Muscle layer of duodenum (tissue), 2 donors: ENCODE results near the gene ARHGAP10.
A peak's percentile ranks its signal among the peaks of the same experiment; 100 is the strongest.
"Not testable (repeated sequence)": the region's sequence is repeated elsewhere in the genome, so short reads cannot be mapped to it uniquely, and the experiment has no call there.

ENCODE experiments used
- H3K27ac ChIP-seq: one replicate; pipeline ENCODE4 v1.7.0; 2013; ENCODE audit warnings: mild to moderate bottlenecking, low read length
- H3K27me3 ChIP-seq: one replicate; pipeline ENCODE4 v1.7.0; 2013; ENCODE audit warnings: low read depth, mild to moderate bottlenecking, control low read depth, low read length
- H3K36me3 ChIP-seq, 2 donors: one replicate each; pipeline ENCODE4 v1.7.0; 2013; ENCODE audit warnings: low read length in 2 of 2, control low read depth in 1 of 2, mild to moderate bottlenecking in 1 of 2; ENCODE audit not compliant: insufficient read depth in 2 of 2, control insufficient read depth in 1 of 2
- H3K4me1 ChIP-seq, 2 donors: one replicate each; pipeline ENCODE4 v1.7.0; 2013; ENCODE audit warnings: low read length in 2 of 2, mild to moderate bottlenecking in 2 of 2, control low read depth in 1 of 2, moderate library complexity in 1 of 2; ENCODE audit not compliant: insufficient read depth in 2 of 2, control insufficient read depth in 1 of 2
- H3K4me3 ChIP-seq, 2 donors: one replicate each; pipeline ENCODE4 v1.7.0; 2013; ENCODE audit warnings: low read length in 2 of 2, low read depth in 1 of 2, mild to moderate bottlenecking in 1 of 2
- H3K9me3 ChIP-seq, 2 donors: one replicate each; pipeline ENCODE4 v1.7.0; 2013; ENCODE audit warnings: low read length in 2 of 2, control low read depth in 1 of 2, mild to moderate bottlenecking in 1 of 2; ENCODE audit not compliant: control insufficient read depth in 1 of 2
- donor health status: healthy.

The ARHGAP10 gene

GRCh38 chr4:148073349-148073748, 341.5 kb downstream of the ARHGAP10 start:
- peaks cover 0 to 23% of the 10 kb centered on the region in 2 donors for H3K4me1 ChIP-seq

GRCh38 chr4:148074462-148074861, 342.6 kb downstream of the ARHGAP10 start:
- no peak overlapping the region for H3K27ac ChIP-seq
- peak overlapping the region in 1 of 2 donors; percentile 13 for H3K4me3 ChIP-seq
- peaks cover 29 to 57% of the 10 kb centered on the region in 2 donors for H3K36me3 ChIP-seq
- peaks cover 0 to 17% of the 10 kb centered on the region in 2 donors for H3K4me1 ChIP-seq
- no peaks in the 10 kb centered on the region for H3K27me3 ChIP-seq
- peaks cover 7 to 14% of the 10 kb centered on the region in 2 donors for H3K9me3 ChIP-seq

More at GRCh38 chr4:148073349-148073748, 341.5 kb downstream of the ARHGAP10 start:
- Histone ChIP-seq H3K9me3 (peaks cover 7 to 14% of the 10 kb centered on the region in 2 donors), H3K36me3 (peaks cover 24 to 57% of the 10 kb centered on the region in 2 donors), H3K27me3 (no peaks in the 10 kb centered on the region), H3K4me3 (no peak overlapping the region), H3K27ac (no peak overlapping the region)

DNA sequence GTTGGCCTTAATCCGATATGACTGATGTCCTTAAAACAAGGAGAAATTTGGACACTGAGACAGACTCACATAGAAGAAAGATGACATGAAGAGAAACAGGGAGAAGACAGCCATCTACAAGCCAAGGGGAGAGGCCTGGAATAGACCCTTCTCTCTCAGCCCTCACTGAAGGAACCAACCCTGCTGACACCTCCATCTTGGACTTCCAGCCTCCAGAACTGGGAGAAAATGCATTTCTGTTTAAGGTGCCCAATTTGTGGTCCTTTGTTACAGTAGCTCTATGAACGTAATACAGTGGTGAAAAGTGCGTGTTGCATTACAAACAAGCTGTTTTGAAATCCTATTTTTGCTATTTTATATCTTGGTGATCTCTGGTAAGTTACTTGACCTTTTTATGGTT, 343.6 kb downstream of the ARHGAP10 start:
- H3K36me3 ChIP-seq, result peaks cover 37 to 57% of the 10 kb centered on the region in 2 donors
- peaks cover 7 to 14% of the 10 kb centered on the region in 2 donors for H3K9me3 ChIP-seq
- H3K27me3 ChIP-seq, result no peaks in the 10 kb centered on the region
- no peak overlapping the region for H3K27ac ChIP-seq
- H3K4me1 ChIP-seq, result peaks cover 0 to 9% of the 10 kb centered on the region in 2 donors
- no peak overlapping the region for H3K4me3 ChIP-seq

GRCh38 chr4:148076964-148077363, 345.1 kb downstream of the ARHGAP10 start:
- peaks cover 7 to 14% of the 10 kb centered on the region in 2 donors for H3K9me3 ChIP-seq
- peaks cover 42 to 61% of the 10 kb centered on the region in 2 donors for H3K36me3 ChIP-seq
- H3K4me1 ChIP-seq, result peaks cover 0 to 9% of the 10 kb centered on the region in 2 donors
- H3K27ac ChIP-seq, result no peak overlapping the region
- H3K27me3 ChIP-seq, result no peaks in the 10 kb centered on the region
- no peak overlapping the region for H3K4me3 ChIP-seq

DNA sequence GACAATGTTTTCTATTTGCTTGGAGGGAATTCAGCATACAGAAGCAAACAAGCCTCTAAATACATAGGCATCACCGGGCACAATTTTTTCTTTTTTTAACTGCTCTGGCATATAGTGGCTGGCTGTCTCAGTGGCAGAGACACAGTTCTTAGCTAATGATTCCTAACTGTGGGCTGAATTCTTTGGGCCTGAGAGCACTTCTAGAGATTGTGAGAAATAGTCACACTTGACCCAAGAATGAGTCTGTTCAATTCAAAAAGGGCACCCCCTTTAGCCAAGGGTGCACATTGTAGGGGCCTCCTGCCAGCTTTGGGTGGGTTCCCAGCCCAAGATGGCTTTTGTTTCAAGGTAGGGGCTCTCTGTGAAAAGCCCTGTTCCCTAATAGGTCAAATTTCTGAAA, 345.7 kb downstream of the ARHGAP10 start:
- Histone ChIP-seq H3K4me3 (no peak overlapping the region), H3K9me3 (peaks cover 7 to 14% of the 10 kb centered on the region in 2 donors), H3K27ac (no peak overlapping the region), H3K36me3 (peaks cover 42 to 55% of the 10 kb centered on the region in 2 donors), H3K27me3 (no peaks in the 10 kb centered on the region), H3K4me1 (peaks cover 0 to 9% of the 10 kb centered on the region in 2 donors)

DNA sequence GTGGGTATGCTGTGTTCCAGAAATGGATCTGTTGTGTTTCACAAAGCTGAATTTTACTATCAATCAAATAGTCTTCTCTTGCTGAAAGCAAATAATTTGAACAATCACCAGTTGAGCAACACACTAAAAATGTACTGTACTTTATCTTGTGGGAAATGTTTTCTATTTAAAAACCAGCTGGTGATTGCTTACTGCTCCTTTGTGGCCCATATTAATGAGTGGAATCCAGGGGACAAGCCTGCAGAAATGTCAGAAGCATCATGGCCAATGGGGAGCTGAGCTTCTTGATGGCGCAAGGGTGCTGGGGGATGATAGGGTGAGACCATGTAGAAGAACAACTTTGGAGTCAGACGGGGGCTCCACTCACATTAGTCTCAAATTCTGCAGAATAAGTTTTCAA, 346.2 kb downstream of the ARHGAP10 start:
- peaks cover 7 to 14% of the 10 kb centered on the region in 2 donors for H3K9me3 ChIP-seq
- H3K4me3 ChIP-seq, result no peak overlapping the region
- H3K4me1 ChIP-seq, result peaks cover 0 to 9% of the 10 kb centered on the region in 2 donors
- no peak overlapping the region for H3K27ac ChIP-seq
- peaks cover 42 to 50% of the 10 kb centered on the region in 2 donors for H3K36me3 ChIP-seq
- no peaks in the 10 kb centered on the region for H3K27me3 ChIP-seq

DNA sequence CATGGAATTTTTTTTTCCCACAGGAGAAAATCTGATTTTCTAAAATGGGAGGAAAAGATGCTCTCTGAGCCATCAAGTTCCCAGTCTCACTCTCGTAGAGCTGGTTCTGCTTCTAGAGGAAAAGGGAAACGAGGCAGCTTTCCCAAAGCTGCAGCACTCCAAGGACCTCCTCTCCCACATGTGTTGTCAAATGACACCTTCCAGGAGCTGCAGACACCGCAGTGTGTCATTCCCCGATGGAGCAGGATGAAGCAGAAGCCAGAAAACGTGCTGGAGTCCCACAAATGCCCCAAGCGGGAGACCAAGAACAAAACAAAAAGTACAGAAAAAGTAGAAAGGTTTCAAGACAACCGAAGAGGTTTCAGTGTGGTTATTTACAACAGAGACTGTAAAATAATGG, 348.1 kb downstream of the ARHGAP10 start:
- H3K4me1 ChIP-seq, result peaks cover 0 to 9% of the 10 kb centered on the region in 2 donors
- H3K27ac ChIP-seq, result no peak overlapping the region
- no peaks in the 10 kb centered on the region for H3K27me3 ChIP-seq
- peaks cover 4 to 6% of the 10 kb centered on the region in 2 donors for H3K9me3 ChIP-seq
- no peak overlapping the region for H3K4me3 ChIP-seq
- peaks cover 31 to 35% of the 10 kb centered on the region in 2 donors for H3K36me3 ChIP-seq

- Histone ChIP-seq H3K9me3 (no peaks in the 10 kb centered on the region), H3K36me3 (peaks cover 18 to 24% of the 10 kb centered on the region in 2 donors), H3K4me3 (no peak overlapping the region), H3K27me3 (no peaks in the 10 kb centered on the region), H3K4me1 (peaks cover 0 to 9% of the 10 kb centered on the region in 2 donors), H3K27ac (no peak overlapping the region)
These were observed 349.4 kb downstream of the ARHGAP10 start for GRCh38 chr4:148081267-148081666.

- H3K4me3 ChIP-seq, result no peak overlapping the region
- no peaks in the 10 kb centered on the region for H3K9me3 ChIP-seq
- H3K36me3 ChIP-seq, result peaks cover 15 to 24% of the 10 kb centered on the region in 2 donors
- no peak overlapping the region for H3K27ac ChIP-seq
- peaks cover 0 to 9% of the 10 kb centered on the region in 2 donors for H3K4me1 ChIP-seq
- no peaks in the 10 kb centered on the region for H3K27me3 ChIP-seq
These were observed 349.9 kb downstream of the ARHGAP10 start for GRCh38 chr4:148081745-148082144.

DNA sequence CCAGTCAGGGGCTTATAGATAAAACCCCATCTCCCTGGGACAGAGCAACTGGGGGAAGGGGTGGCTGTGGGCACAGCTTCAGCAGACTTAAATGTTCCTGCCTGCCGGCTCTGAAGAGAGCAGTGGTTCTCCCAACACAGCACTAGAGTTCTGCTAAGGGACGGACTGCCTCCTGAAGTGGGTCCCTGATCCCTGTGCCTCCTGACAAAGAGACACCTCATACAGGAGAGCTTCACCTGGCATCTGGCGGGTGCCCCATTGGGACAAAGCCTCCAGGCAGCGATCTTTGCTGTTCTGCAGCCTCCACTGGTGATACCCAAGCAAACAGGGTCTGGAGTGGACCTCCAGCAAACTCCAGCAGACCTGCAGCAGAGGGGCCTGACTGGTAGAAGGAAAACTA, 351.2 kb downstream of the ARHGAP10 start:
- H3K4me3 ChIP-seq, H3K27ac ChIP-seq, H3K27me3 ChIP-seq, H3K9me3 ChIP-seq, H3K4me1 ChIP-seq: not testable (repeated sequence)
- peaks cover 6 to 19% of the 10 kb centered on the region in 2 donors for H3K36me3 ChIP-seq

GRCh38 chr4:148089624-148090023, 357.7 kb downstream of the ARHGAP10 start:
- no peaks in the 10 kb centered on the region for H3K9me3 ChIP-seq
- no peaks in the 10 kb centered on the region for H3K36me3 ChIP-seq
- no peak overlapping the region for H3K27ac ChIP-seq
- H3K4me1 ChIP-seq, result peaks cover 0 to 7% of the 10 kb centered on the region in 2 donors
- no peaks in the 10 kb centered on the region for H3K27me3 ChIP-seq
- no peak overlapping the region for H3K4me3 ChIP-seq

DNA sequence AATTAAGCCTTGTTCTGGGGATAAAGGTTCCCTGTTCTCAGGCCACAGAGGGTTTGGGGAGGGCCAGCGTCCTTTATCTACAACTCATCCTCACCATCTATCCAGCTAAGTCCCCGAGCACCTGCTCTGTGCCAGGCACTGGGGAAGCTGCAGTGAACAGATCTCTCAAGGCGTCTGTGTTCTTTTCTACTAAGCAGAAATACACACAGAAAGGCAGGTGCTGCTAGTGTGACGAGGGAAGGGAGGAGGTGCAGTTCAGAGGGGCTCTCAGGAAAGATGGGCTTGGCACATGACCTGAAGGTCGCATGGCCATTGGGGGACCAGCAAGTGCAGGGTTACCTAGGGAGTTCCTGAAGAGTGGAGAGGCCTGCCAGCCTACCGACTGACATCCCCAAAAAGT, 358.1 kb downstream of the ARHGAP10 start:
- Histone ChIP-seq H3K4me3 (no peak overlapping the region), H3K36me3 (no peaks in the 10 kb centered on the region), H3K27me3 (no peaks in the 10 kb centered on the region), H3K4me1 (peaks cover 0 to 7% of the 10 kb centered on the region in 2 donors), H3K9me3 (no peaks in the 10 kb centered on the region), H3K27ac (no peak overlapping the region)
